Measurements from ENCODE around the gene CIAO1.

- TF ChIP-seq, protein P1, sequence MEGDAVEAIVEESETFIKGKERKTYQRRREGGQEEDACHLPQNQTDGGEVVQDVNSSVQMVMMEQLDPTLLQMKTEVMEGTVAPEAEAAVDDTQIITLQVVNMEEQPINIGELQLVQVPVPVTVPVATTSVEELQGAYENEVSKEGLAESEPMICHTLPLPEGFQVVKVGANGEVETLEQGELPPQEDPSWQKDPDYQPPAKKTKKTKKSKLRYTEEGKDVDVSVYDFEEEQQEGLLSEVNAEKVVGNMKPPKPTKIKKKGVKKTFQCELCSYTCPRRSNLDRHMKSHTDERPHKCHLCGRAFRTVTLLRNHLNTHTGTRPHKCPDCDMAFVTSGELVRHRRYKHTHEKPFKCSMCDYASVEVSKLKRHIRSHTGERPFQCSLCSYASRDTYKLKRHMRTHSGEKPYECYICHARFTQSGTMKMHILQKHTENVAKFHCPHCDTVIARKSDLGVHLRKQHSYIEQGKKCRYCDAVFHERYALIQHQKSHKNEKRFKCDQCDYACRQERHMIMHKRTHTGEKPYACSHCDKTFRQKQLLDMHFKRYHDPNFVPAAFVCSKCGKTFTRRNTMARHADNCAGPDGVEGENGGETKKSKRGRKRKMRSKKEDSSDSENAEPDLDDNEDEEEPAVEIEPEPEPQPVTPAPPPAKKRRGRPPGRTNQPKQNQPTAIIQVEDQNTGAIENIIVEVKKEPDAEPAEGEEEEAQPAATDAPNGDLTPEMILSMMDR (IDR thresholded peaks at IDR 0.05) = no peak
- TF ChIP-seq POLR2A (IDR thresholded peaks at IDR 0.05) = no peak
These were observed 3.7 kb upstream of the CIAO1 start for GRCh38 chr2:96262306-96262705.

All from adrenal gland (tissue), 5 donors.